NCI-H1436 (cell line): ENCODE measurements around the gene FER1L5.
A peak's percentile ranks its signal among the peaks of the same experiment; 100 is the strongest.

Experiments used
- DNase-seq: peaks from one replicate; lab custom pipeline; 2025; lab: John Stamatoyannopoulos, UW

Gene FER1L5

DNA sequence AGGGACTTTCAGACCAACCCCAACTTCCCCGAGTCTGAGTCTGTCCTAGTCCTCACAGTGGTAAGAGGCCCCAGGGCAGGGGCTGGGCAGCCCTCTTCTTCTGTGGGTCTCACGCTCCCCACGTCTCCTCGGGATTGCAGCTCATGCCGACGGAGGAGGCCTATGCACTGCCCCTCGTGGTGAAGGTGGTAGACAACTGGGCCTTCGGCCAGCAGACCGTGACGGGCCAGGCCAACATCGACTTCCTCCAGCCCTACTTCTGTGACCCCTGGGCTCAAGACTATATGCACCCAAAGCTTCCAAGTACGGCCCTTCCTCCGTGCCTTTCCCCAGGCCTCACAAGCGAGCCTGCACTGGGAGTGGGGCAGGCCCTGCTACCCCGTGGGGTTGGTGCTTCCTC, 53.0 kb downstream of the FER1L5 start:
- DNase-seq, result no peak

DNA sequence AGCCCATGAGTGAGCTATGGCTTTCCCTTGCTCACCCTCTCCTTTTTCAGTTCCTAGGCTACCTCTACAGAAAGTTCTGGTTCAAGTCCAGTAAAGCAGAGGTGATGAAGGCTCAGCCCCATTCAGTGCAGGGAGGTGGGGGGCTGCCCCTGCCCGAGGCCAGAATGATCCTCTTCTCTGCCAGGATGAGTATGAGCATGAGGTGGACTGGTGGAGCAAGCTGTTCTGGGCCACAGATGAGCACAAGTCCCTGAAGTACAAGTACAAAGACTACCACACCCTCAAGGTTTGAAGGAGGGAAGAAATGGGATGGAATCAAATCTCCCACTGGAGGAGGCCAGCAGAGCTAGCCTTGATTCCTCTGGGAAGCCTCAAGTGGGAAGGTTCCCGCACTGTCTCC, 54.9 kb downstream of the FER1L5 start:
- no peak for DNase-seq

GRCh38 chr2:96698221-96698861, 55.8 kb downstream of the FER1L5 start:
- no peak for DNase-seq

DNA sequence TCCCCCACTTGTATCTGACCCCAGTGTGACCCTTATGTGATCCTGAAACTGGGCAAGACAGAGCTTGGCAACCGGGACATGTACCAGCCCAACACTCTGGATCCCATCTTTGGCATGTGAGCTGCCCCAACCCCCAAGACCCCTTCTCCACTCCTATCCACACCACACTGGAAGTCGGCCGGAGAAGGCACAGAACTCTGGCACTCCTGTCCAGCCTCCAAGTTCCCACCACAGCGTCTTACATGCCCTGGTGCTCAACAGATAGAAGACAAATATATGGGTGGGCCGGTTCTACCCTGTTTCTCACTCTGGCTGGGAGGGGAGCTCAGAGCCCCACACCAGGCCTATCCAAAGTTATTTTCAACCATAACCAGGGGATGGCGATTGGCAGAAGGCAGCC, 56.5 kb downstream of the FER1L5 start:
- DNase-seq, result no peak

GRCh38 chr2:96699621-96700020, 57.1 kb downstream of the FER1L5 start:
- DNase-seq, result no peak

DNA sequence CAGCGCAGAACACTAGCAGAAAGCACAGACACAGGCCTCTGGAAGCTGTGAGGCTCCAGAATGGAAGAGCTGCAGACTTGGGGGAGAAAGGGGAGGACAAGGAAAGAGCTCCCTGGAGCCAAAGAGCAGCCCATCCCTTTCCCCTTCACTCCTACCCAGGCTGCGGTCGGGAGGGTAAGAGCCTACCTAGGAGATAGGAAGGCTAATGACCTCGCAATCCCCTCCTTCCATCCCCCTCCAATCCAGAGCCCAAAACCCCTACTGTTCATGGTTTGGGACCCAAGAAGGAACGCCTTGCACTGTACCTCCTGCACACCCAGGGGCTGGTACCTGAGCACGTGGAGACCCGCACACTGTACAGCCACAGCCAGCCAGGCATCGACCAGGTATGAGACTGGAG, 57.5 kb downstream of the FER1L5 start:
- no peak for DNase-seq

DNA sequence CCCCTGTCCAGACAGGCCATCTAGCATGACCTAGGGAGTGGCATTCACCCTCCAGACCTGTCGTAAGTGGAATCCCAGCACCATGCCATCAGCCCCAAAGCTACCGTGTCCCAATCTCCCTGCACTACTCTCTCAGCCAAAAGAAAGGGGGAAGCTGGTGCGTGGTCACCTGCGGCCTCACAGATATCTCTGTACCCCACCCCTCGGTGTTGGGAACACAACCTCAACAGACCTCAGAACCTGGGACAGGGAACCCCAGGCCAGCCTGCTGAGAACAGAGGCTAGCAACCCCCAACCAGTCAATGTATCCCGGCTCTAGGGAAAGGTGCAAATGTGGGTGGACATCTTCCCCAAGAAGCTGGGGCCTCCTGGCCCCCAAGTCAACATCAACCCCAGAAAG, 59.1 kb downstream of the FER1L5 start:
- DNase-seq, result no peak

DNA sequence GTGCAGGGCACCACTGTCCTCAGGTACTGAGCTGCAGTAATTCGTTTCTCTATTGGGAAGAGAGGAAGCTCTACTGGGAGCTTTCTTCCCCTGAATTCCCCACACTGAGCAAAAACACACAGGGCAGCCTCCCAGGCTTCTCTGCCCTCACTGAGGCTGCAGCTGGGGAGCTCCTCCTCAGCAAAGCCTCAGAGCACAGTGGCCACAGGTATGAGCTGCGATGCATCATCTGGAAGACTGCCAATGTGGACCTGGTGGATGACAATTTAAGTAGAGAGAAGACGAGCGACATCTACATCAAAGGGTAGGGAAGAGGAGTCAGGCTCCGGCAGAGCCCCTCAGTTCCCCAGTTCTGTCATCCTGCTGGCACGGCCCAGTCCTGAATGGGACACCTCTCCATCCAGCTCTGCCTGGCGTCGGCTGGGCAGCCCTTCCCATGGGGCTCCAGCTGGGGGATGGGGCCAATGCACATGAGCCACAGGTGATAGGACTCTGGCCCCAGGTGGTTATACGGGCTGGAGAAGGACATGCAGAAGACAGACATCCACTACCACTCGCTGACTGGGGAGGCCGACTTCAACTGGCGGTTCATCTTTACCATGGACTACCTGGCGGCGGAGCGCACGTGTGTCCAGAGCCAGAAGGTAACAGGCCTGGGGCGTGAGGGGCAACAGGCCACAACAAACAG, 59.7 kb downstream of the FER1L5 start:
- no peak for DNase-seq

GRCh38 chr2:96703021-96703751, 60.6 kb downstream of the FER1L5 start:
- no peak for DNase-seq

GRCh38 chr2:96710985-96711384, 68.4 kb downstream of the FER1L5 start:
- DNase-seq, result no peak

DNA sequence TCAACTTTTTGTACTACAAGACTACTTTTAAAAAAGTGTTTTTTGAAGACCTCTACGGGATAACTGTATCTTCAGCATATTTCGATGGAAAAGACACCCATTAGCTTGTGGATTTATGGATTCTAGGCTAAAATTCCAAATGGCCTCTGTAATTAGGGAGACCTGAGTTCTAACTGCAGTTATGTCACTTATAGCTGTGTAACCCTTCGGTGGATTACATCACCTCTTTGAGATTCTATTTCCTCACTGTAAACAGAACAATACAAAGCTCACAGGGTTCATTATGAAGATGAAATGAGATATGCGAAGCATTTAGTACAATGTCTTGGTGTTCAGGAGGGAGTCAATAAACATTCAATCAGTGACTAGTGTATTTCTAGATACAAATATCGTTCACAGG, 73.1 kb downstream of the FER1L5 start:
- no peak for DNase-seq

GRCh38 chr2:96716388-96716787, 73.8 kb downstream of the FER1L5 start:
- DNase-seq, result no peak

- no peak for DNase-seq
Measured at GRCh38 chr2:96726131-96726530, 83.6 kb downstream of the FER1L5 start.

DNA sequence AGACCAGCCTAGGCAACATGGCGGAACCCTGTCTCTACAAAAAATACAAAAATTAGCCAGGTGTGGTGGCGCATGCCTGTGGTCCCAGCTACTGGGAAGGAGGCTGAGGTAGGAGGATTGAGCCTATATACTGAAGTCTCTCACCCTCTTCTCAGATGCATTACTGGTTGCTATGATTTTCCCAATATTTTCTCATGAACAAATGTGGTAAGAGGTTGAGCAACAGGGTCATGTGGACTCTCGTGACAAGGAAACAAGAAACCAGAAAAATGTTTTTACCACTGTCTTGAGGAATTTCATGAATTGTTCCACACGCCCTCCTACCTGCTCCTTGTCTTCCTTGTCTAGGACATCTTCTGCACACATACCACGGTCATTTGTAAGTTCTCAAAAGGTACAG, 84.9 kb downstream of the FER1L5 start:
- DNase-seq, result no peak

DNA sequence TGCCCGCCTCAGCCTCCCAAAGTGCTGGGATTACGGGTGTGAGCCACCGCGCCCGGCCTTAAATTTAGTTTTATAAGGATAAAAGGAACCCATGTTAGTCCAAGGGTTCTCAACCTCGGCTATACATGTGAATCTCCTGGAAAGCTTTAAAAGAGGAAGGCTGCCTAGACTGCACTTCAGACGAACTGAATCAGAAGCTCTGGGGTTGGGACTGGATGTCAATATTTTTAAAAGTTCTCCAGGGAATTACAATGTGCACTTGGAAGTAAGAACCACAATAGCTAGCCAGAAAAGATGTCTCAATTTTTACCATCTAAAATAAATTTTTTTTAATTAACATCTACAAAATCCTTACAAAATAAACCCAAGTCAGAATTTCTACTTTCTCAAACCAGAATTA, 87.2 kb downstream of the FER1L5 start:
- no peak for DNase-seq

- DNase-seq, result no peak
Measured at GRCh38 chr2:96730212-96730611, 87.6 kb downstream of the FER1L5 start.

- DNase-seq, result no peak
Measured at GRCh38 chr2:96733931-96734330, 91.4 kb downstream of the FER1L5 start.

DNA sequence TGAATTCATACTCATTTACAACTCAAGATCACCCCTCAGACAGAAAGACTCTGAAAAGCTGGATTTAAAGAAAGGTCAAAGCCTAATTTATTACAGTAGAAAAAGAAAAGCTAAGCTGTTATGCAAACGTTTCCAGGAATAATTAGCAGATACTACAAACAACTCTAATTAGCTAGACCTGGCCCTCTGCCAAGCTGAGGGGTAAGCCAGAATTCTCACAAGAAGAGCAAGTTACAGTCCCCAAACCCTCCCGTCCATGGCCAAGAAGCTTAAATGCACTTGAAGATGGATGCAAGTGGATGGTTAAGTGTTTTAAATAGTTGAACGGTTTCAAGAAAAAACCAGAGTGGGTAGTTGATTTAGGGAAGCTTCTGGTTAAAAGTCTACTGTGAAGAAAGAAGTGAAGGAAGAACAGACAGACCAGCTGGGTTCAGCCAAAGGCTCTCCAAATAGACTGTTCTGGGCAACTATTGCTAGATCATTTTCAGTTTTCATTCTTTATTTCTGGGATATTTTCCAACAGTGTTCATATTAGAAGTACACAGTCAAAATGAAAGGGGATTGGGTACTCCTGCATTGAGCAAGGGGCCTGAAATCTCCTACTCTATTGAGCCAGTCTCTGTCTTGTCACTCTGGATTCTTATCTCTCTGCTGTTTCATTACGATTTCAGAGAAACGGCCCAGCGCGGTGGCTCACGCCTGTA, 92.5 kb downstream of the FER1L5 start:
- DNase-seq, result no peak

- DNase-seq, result no peak
Measured at GRCh38 chr2:96737251-96737650, 94.7 kb downstream of the FER1L5 start.

DNA sequence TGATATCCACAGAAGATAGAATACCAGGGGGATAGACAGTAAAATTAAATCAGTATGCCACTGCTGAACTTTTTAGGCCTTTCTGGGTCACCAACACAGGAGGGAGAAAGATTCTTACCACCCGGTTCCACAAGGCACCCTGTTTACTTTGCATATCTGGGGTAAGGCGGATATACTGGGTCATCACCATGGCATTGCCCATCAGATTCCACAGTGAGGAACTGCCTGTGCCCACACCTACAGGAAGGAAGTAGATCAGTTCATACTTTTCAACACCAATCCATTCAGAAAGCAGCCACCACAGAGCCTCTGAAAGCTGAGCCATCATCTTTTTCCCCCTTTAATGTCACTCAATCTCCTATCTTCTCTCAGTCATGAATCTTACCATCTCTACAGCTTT, 95.3 kb downstream of the FER1L5 start:
- no peak for DNase-seq

DNA sequence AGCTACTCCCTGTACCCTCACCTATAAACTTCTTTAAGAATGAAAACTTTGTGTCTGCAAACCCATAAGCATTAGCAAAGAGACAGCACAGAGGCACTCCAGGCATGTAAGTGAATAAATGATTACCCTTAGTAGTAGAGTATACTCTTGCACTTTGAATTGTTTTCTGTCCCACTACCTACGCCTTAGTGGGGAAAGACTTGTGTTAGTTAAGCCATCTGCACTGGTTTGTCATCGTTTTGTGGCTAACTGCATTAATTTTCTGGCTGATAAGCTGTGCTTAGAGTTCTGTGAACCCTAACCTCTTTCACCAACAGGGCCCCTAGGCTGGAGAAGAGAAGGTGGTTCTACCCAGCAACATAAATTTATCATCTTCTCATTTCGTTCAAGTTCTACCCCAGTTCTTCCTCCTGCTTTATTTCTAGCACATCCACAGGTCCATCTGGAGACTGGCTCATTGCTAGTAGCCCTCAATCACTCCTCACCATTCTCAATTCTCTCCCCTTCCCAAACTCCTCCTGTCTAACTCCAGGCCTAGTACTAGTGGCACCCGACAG, 96.6 kb downstream of the FER1L5 start:
- DNase-seq, result no peak

GRCh38 chr2:96739633-96740428, 97.3 kb downstream of the FER1L5 start, which contains the start of gene LMAN2L:
Gene LMAN2L (minus strand): TSS chr2:96740064. CDS start chr2:96740040, 24 bp downstream.
- peak; percentile 96 for DNase-seq
